Esophagus muscularis mucosa (tissue), 3 donors: ENCODE results near the gene PCNX1.

ENCODE experiments used
- POLR2AphosphoS5 ChIP-seq, 2 donors: sonication (generic); formaldehyde crosslinking; IDR thresholded peaks; one replicate each; pipeline ENCODE4 v1.6.1; 2017; ENCODE audit warnings: antibody characterized with exemption in 2 of 2
- TF ChIP-seq, protein P1 (sequence below), 3 experiments: fragments of 200-600 bp in 2 of 3; fragments of 450-650 bp in 1 of 3; sonication (generic) in 2 of 3; IDR thresholded peaks; one replicate each; pipeline ENCODE4 v1.5.1; 2017 to 2019; ENCODE audit warnings: antibody characterized with exemption in 3 of 3, mild to moderate bottlenecking in 2 of 3, moderate library complexity in 1 of 3

DNA sequence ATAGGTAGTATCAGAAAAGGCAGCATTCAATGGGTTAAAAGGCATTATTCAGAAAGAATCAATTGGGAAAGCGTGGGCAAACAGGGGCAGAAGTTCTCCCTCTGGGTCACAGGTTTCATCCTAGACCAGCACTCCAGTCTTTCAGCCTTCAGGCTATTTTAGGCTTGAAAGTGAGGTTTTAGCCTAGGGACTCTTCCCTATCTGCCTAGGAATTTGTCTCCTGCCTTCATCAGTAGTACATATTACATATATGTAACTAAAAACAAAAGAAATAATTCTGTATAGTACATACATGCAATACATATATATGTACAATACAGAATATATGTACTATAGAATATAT is 34.6 kb upstream of the PCNX1 start:
- TF ChIP-seq, protein P1, sequence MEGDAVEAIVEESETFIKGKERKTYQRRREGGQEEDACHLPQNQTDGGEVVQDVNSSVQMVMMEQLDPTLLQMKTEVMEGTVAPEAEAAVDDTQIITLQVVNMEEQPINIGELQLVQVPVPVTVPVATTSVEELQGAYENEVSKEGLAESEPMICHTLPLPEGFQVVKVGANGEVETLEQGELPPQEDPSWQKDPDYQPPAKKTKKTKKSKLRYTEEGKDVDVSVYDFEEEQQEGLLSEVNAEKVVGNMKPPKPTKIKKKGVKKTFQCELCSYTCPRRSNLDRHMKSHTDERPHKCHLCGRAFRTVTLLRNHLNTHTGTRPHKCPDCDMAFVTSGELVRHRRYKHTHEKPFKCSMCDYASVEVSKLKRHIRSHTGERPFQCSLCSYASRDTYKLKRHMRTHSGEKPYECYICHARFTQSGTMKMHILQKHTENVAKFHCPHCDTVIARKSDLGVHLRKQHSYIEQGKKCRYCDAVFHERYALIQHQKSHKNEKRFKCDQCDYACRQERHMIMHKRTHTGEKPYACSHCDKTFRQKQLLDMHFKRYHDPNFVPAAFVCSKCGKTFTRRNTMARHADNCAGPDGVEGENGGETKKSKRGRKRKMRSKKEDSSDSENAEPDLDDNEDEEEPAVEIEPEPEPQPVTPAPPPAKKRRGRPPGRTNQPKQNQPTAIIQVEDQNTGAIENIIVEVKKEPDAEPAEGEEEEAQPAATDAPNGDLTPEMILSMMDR (IDR thresholded peaks at IDR 0.05) = no peak
- TF ChIP-seq POLR2AphosphoS5 (IDR thresholded peaks at IDR 0.05) = no peak
